Sigmoid colon (tissue), 7 donors: ENCODE results near the gene EXOC8. TPM values are rescaled to one million over a fixed set of nuclear protein-coding genes. Genes with fewer than 3 reads are reported as not detected.

Experiments used
- DNase-seq: peaks from one replicate; pipeline ENCODE4 v3.0.0-alpha.2; 2019
- H3K27ac ChIP-seq, 4 donors: fragments of 200-600 bp; sonication (generic); one replicate each; pipeline ENCODE4 v1.5.1; 2016 to 2019; ENCODE audit warnings: mild to moderate bottlenecking in 1 of 4
- H3K27me3 ChIP-seq, 3 donors: fragments of 200-600 bp; sonication (generic); one replicate each; pipeline ENCODE4 v1.5.1; 2019; ENCODE audit warnings: mild to moderate bottlenecking in 1 of 3
- H3K36me3 ChIP-seq, 4 donors: fragments of 200-600 bp; sonication (generic); one replicate each; pipeline ENCODE4 v1.5.1; 2016 to 2019
- H3K4me1 ChIP-seq, 4 donors: fragments of 200-600 bp; sonication (generic); one replicate each; pipeline ENCODE4 v1.5.1; 2017 to 2019
- H3K4me3 ChIP-seq, 4 donors: fragments of 200-600 bp; sonication (generic); one replicate each; pipeline ENCODE4 v1.5.1; 2017 to 2019; ENCODE audit warnings: mild to moderate bottlenecking in 2 of 4, moderate library complexity in 1 of 4
- H3K9me3 ChIP-seq, 4 donors: fragments of 200-600 bp in 3 of 4; sonication (generic) in 3 of 4; one replicate each; pipeline versions ENCODE4 v1.5.1 to v1.6.1; 2013 to 2019
- EP300 ChIP-seq, 4 donors: sonication (generic); formaldehyde crosslinking; IDR thresholded peaks; one replicate each; pipeline ENCODE4 v1.6.1; 2017; ENCODE audit warnings: antibody characterized with exemption in 4 of 4
- POLR2A ChIP-seq, 2 donors: fragments of 450-650 bp; IDR thresholded peaks; one replicate each; pipeline ENCODE4 v1.6.1; 2016; ENCODE audit warnings: antibody characterized with exemption in 2 of 2, mild to moderate bottlenecking in 2 of 2, moderate library complexity in 2 of 2
- POLR2AphosphoS5 ChIP-seq, 4 donors: sonication (generic); formaldehyde crosslinking; IDR thresholded peaks; one replicate each; pipeline ENCODE4 v1.6.1; 2017; ENCODE audit warnings: antibody characterized with exemption in 4 of 4
- WGBS, 2 donors: extraction: QIAGEN DNeasy Blood & Tissue Kit; methylation state at CpG; one replicate each; pipeline ENCODE4 v1.1.7; 2013; 5-methylcytosine and 5-hydroxymethylcytosine counted together
- intact Hi-C: fragments of 100-400 bp; cut with DNase I; formaldehyde crosslinking; loops from one replicate; pipeline ENCODE4 v1.15.1; 2023
- polyA plus RNA-seq, 3 donors: library from polyadenylated mRNA; stranded (reverse); fragments of 200-250 nt; gene quantifications; one replicate each; pipeline ENCODE4 v1.2.3, GENCODE V29; 2013
- total RNA-seq, 4 donors: library from RNA; depleted of rRNA; stranded (reverse); fragments of >200 nt; gene quantifications; one replicate each; pipeline ENCODE4 v1.1.0, GENCODE V29; 2016
- TF ChIP-seq, protein P1 (sequence below), 4 experiments: fragments of 450-650 bp in 3 of 4; fragments of 200-600 bp in 1 of 4; IDR thresholded peaks; one replicate each; pipeline ENCODE4 v1.5.1; 2016 to 2019; ENCODE audit warnings: antibody characterized with exemption in 4 of 4, mild to moderate bottlenecking in 3 of 4, moderate library complexity in 2 of 4
- donor health status: healthy with polysubstance abuse.
- donor health status: Bipolar disorder and iron deficiency.
- donor health status: healthy.

The EXOC8 gene
- total and polyA plus RNA-seq, 7 donors = 3.0 to 11.7 (median 9.5) TPM

DNA sequence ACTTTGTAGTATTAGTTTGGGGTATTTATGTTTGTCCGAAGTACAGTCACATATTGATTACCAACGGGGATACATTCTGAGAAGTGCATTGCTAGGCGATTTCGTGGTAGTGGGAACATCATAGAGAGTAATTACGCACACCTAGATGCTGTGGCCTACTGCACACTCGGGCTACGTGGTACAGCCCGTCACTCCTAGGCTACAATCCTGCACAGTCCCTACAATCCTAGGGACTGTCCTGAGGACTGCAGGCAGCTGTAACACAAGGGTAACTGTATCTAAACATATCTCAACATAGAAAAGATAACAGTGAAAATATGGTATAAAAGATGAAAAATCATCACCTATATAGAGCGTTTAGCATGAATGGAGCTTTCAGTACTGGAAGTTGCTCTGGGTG is 18.6 kb downstream of the EXOC8 start:
- H3K27ac ChIP-seq = no peak overlapping the region
- 94 to 96% methylated on average over 9 of the region's 9 CpGs for WGBS, 2 donors
- intact Hi-C loops = no loop called here
- H3K27me3 ChIP-seq = no peaks in the 10 kb centered on the region
- no peaks in the 10 kb centered on the region for H3K9me3 ChIP-seq
- no peaks in the 10 kb centered on the region for H3K36me3 ChIP-seq
- DNase-seq = no peak
- no peak for TF ChIP-seq EP300 (IDR thresholded peaks at IDR 0.05)
- no peak for TF ChIP-seq POLR2A (IDR thresholded peaks at IDR 0.05)
- TF ChIP-seq, protein P1, sequence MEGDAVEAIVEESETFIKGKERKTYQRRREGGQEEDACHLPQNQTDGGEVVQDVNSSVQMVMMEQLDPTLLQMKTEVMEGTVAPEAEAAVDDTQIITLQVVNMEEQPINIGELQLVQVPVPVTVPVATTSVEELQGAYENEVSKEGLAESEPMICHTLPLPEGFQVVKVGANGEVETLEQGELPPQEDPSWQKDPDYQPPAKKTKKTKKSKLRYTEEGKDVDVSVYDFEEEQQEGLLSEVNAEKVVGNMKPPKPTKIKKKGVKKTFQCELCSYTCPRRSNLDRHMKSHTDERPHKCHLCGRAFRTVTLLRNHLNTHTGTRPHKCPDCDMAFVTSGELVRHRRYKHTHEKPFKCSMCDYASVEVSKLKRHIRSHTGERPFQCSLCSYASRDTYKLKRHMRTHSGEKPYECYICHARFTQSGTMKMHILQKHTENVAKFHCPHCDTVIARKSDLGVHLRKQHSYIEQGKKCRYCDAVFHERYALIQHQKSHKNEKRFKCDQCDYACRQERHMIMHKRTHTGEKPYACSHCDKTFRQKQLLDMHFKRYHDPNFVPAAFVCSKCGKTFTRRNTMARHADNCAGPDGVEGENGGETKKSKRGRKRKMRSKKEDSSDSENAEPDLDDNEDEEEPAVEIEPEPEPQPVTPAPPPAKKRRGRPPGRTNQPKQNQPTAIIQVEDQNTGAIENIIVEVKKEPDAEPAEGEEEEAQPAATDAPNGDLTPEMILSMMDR (IDR thresholded peaks at IDR 0.05) = no peak
- TF ChIP-seq POLR2AphosphoS5 (IDR thresholded peaks at IDR 0.05) = no peak
- no peaks in the 10 kb centered on the region for H3K4me1 ChIP-seq
- H3K4me3 ChIP-seq = no peak overlapping the region

DNA sequence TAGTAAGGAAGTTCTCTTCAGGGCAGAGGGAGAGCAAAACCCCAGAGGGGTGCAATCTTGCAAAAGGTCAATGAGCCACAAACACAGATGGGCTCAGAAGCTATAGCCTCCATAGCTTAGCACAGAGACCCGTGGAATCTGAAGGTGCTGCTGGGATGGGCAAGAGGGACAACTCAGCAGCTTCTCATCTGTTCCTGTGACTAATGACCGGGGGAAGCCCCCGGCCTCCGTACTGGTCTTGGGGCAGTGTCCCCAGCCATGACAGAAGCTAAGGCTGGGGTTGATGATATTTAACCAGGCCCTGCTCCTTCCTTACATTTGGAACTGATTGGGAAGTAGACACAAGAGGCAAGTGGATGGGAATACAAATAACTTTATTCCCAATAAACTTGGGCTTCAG is 19.1 kb downstream of the EXOC8 start:
- H3K9me3 ChIP-seq = no peaks in the 10 kb centered on the region
- no peak for DNase-seq
- H3K27me3 ChIP-seq = no peaks in the 10 kb centered on the region
- H3K4me1 ChIP-seq = no peaks in the 10 kb centered on the region
- no peaks in the 10 kb centered on the region for H3K36me3 ChIP-seq
- intact Hi-C loops = no loop called here
- no peak for TF ChIP-seq EP300 (IDR thresholded peaks at IDR 0.05)
- no peak for TF ChIP-seq POLR2A (IDR thresholded peaks at IDR 0.05)
- TF ChIP-seq, protein P1 (IDR thresholded peaks at IDR 0.05) = no peak
- TF ChIP-seq POLR2AphosphoS5 (IDR thresholded peaks at IDR 0.05) = no peak
- 93 to 95% methylated on average over 4 of the region's 4 CpGs for WGBS, 2 donors
- H3K4me3 ChIP-seq = no peak overlapping the region
- no peak overlapping the region for H3K27ac ChIP-seq

DNA sequence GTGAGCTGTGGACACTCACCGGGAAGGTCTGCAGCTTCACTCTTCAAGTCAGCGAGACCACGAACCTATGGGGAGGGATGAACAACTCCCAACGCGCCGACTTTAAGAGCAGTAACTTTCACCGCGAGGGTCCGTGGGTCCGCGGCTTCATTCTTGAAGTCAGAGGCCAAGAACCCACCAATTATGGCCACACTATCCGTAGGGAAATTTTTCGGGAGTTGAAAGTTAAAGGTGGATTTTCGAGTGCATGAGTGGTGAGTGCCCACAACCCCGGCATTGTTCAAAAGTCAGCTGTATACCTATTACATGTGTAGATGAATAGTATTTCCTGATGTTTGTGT is 19.7 kb downstream of the EXOC8 start:
- TF ChIP-seq POLR2A (IDR thresholded peaks at IDR 0.05) (no peak), EP300 (IDR thresholded peaks at IDR 0.05) (no peak), POLR2AphosphoS5 (IDR thresholded peaks at IDR 0.05) (no peak)
- TF ChIP-seq, protein P1 (IDR thresholded peaks at IDR 0.05) = no peak
- 96 to 97% methylated on average over 15 of the region's 15 CpGs for WGBS, 2 donors
- Histone ChIP-seq H3K27ac (no peak overlapping the region), H3K4me3 (no peak overlapping the region), H3K27me3 (no peaks in the 10 kb centered on the region), H3K4me1 (no peaks in the 10 kb centered on the region), H3K36me3 (no peaks in the 10 kb centered on the region), H3K9me3 (no peaks in the 10 kb centered on the region)
- intact Hi-C loops = no loop called here
- no peak for DNase-seq

DNA sequence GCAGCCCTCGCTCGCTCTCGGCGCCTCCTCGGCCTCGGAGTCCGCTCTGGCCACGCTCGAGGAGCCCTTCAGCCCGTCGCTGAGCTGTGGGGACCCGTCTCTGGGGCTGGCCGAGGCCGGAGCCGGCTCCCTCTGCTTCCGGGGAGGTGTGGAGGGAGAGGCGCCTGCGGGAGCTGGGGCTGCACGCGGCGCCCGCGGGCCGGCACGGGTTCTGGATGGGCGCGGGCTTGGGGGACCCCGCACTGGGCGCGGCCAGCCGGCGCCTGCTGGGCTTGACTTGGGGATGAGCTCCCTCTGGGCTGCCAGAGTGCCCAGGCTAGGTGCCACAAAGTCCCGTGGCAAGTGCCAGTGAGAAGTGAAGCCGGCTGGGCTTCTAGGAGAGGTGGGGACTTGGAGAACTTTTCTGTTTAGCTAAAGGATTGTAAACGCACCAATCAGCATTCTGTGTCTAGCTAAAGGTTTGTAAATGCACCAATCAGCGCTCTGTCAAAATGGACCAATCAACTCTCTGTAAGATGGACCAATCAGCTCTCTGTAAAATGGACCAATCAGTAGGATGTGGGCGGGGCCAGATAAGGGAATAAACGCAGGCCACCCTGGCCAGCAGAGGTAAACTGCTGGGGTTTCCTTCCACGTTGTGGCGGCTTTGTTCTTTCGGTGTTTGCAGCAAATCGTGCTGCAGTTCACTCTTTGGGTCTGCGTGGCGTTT is 20.2 kb downstream of the EXOC8 start:
- no peak for TF ChIP-seq POLR2AphosphoS5 (IDR thresholded peaks at IDR 0.05)
- TF ChIP-seq, protein P1 (IDR thresholded peaks at IDR 0.05) = no peak
- no peak for TF ChIP-seq POLR2A (IDR thresholded peaks at IDR 0.05)
- TF ChIP-seq EP300 (IDR thresholded peaks at IDR 0.05) = no peak
- no peaks in the 10 kb centered on the region for H3K27me3 ChIP-seq
- H3K4me1 ChIP-seq = no peaks in the 10 kb centered on the region
- intact Hi-C loops = no loop called here
- DNase-seq = no peak
- H3K9me3 ChIP-seq = no peaks in the 10 kb centered on the region
- WGBS, 2 donors = 96% methylated on average over 44 of the region's 44 CpGs
- no peak overlapping the region for H3K4me3 ChIP-seq
- H3K36me3 ChIP-seq = no peaks in the 10 kb centered on the region
- no peak overlapping the region for H3K27ac ChIP-seq

DNA sequence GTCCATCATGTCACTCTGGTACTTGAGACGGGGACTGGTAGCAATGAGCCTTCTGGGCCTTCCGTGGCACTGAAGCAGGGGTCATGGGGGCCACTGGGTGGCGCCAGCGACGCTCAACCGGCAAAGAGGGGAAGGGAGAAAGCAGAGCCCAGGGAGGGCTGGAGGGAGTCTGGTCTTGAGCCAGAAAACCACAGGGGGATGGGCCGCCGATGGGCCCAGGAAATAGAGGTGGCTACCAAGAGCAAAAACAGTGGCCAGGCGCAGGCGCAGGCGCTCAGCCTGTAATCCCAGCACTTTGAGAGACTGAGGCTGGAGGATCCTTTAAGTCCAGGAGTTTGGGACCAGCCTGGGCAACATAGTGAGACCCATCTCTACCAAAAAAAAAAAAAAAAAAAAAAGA is 21.8 kb downstream of the EXOC8 start:
- intact Hi-C loops = no loop called here
- no peak for DNase-seq

More for the DNA sequence above, 21.8 kb downstream of the EXOC8 start:
- no peak for TF ChIP-seq EP300 (IDR thresholded peaks at IDR 0.05)
- TF ChIP-seq, protein P1 (IDR thresholded peaks at IDR 0.05) = peak in 2 of 4 experiments; percentile 9 to 14
- Histone ChIP-seq H3K4me3 (no peak overlapping the region), H3K4me1 (no peaks in the 10 kb centered on the region), H3K27ac (no peak overlapping the region), H3K27me3 (no peaks in the 10 kb centered on the region), H3K9me3 (no peaks in the 10 kb centered on the region), H3K36me3 (no peaks in the 10 kb centered on the region)
- WGBS, 2 donors = 42 to 43% methylated on average over 11 of the region's 11 CpGs
